HCT116 (cell line): ENCODE results near the gene PGD. TPM values are rescaled to one million over a fixed set of nuclear protein-coding genes. Genes with fewer than 3 reads are reported as not detected.

Experiments
- ATAC-seq: fragments of 200-7000 bp; cut with Tn5 transposase; 2 replicates; pipeline ENCODE4 v1.9.1; 2020; ENCODE audit warnings: mild to moderate bottlenecking, moderate library complexity
- BruUV-seq: library from RNA; stranded (reverse); fragments of 400-500 nt; replicated peaks from 2 replicates; lab custom pipeline; 2021; lab: Mats Ljungman, UMichigan
- CTCF ChIA-PET: fragments of 300-600 bp; sonication (Branson Sonifier 250); formaldehyde crosslinking; loops from one replicate; lab custom pipeline; 2021; ENCODE audit warnings: antibody characterized with exemption; lab: Charles Lee
- POLR2A ChIA-PET: fragments of 300-600, 350-600 bp; sonication (Branson Sonifier 250); formaldehyde crosslinking; loops from one replicate; lab custom pipeline; 2021; ENCODE audit warnings: antibody characterized with exemption; lab: Charles Lee
- RAD21 ChIA-PET, 2 experiments: fragments of 300-600 bp; sonication (Branson Sonifier 250); formaldehyde crosslinking; loops; one replicate each; lab custom pipeline; 2023; ENCODE audit warnings: low total read pairs in 2 of 2; ENCODE audit not compliant: uncharacterized antibody in 2 of 2, unreplicated experiment in 2 of 2, low non-redundant PET in 1 of 2; lab: Charles Lee
- DNase-seq: peaks from one replicate; pipeline ENCODE4 v3.0.0-alpha.2; 2010; ENCODE audit warnings: low read depth, low spot score
- H2AFZ ChIP-seq: fragments of 200-600 bp; shearing (Covaris generic), sonication (generic); 2 replicates; pipeline ENCODE4 v1.6.1; 2017; ENCODE audit warnings: low read depth, mixed run types, mixed read lengths, antibody characterized with exemption, low read length; ENCODE audit not compliant: poor library complexity, severe bottlenecking
- H3K27ac ChIP-seq: 2 replicates; pipeline ENCODE4 v1.5.1; 2012; ENCODE audit warnings: low read depth, low read length
- H3K27me3 ChIP-seq: fragments of 200-600 bp; sonication (generic); 2 replicates; pipeline ENCODE4 v1.6.1; 2016; ENCODE audit warnings: mixed run types, low read length, mixed read lengths; ENCODE audit not compliant: insufficient read depth
- H3K36me3 ChIP-seq, 2 experiments: fragments of 200-500 bp in 1 of 2; fragments of 200-600 bp in 1 of 2; sonication (Bioruptor generic) in 1 of 2; sonication (generic) in 1 of 2; 2 replicates each; pipeline versions ENCODE4 v1.5.1 to v1.6.1; 2014 to 2016; ENCODE audit warnings: low read length in 2 of 2, inconsistent platforms in 1 of 2, mixed read lengths in 1 of 2, mixed run types in 1 of 2; ENCODE audit not compliant: insufficient read depth in 2 of 2, control insufficient read depth in 1 of 2
- H3K4me1 ChIP-seq, 2 experiments: fragments of 200-600 bp in 1 of 2; sonication (generic) in 1 of 2; 2 replicates each; pipeline versions ENCODE4 v1.5.1 to v1.6.1; 2012 to 2017; ENCODE audit warnings: low read length in 2 of 2, inconsistent platforms in 1 of 2, mild to moderate bottlenecking in 1 of 2, mixed read lengths in 1 of 2, mixed run types in 1 of 2, moderate library complexity in 1 of 2; ENCODE audit not compliant: insufficient read depth in 2 of 2, control insufficient read depth in 1 of 2
- H3K4me2 ChIP-seq: fragments of 200-600 bp; sonication (generic); 2 replicates; pipeline ENCODE4 v1.6.1; 2017; ENCODE audit warnings: mixed run types, low read length, mixed read lengths
- H3K4me3 ChIP-seq, 2 experiments: fragments of 200-600 bp in 1 of 2; sonication (generic) in 1 of 2; replicated peaks in 1 of 2; 2 replicates each; pipeline ENCODE4 v1.5.1; 2011 to 2016; ENCODE audit warnings: low read length in 2 of 2, control low read depth in 1 of 2, low read depth in 1 of 2, mild to moderate bottlenecking in 1 of 2, mixed read lengths in 1 of 2, mixed run types in 1 of 2
- H3K79me2 ChIP-seq: fragments of 200-600 bp; sonication (generic); 2 replicates; pipeline ENCODE4 v1.6.1; 2017; ENCODE audit warnings: mild to moderate bottlenecking, mixed run types, low read length, moderate library complexity, mixed read lengths; ENCODE audit not compliant: insufficient read depth
- H3K9ac ChIP-seq: fragments of 200-600 bp; sonication (generic); 2 replicates; pipeline ENCODE4 v1.6.1; 2016; ENCODE audit warnings: low read length, mixed read lengths
- H3K9me2 ChIP-seq: fragments of 200-600 bp; sonication (generic), shearing (Covaris generic); 2 replicates; pipeline ENCODE4 v1.6.1; 2017; ENCODE audit warnings: mixed run types, mild to moderate bottlenecking, moderate library complexity; ENCODE audit not compliant: insufficient read depth
- H3K9me3 ChIP-seq, 2 experiments: fragments of 200-500 bp in 1 of 2; fragments of 200-600 bp in 1 of 2; sonication (Bioruptor generic) in 1 of 2; sonication (generic) in 1 of 2; 2 replicates each; pipeline ENCODE4 v1.6.1; 2014 to 2017; ENCODE audit warnings: low read length in 2 of 2, mixed read lengths in 2 of 2, inconsistent platforms in 1 of 2, low read depth in 1 of 2, mild to moderate bottlenecking in 1 of 2, mixed run types in 1 of 2, moderate library complexity in 1 of 2; ENCODE audit not compliant: control insufficient read depth in 1 of 2, insufficient read depth in 1 of 2
- H4K20me1 ChIP-seq: fragments of 200-600 bp; sonication (generic), shearing (Covaris generic); 2 replicates; pipeline ENCODE4 v1.6.1; 2017; ENCODE audit warnings: mixed run types, mild to moderate bottlenecking, moderate library complexity; ENCODE audit not compliant: insufficient read depth
- CBX3 ChIP-seq: IDR thresholded peaks from 2 replicates; pipeline ENCODE4 v1.6.1; 2012; ENCODE audit warnings: low read depth
- EZH2phosphoT487 ChIP-seq: fragments of 200-600 bp; IDR thresholded peaks from 2 replicates; pipeline ENCODE4 v1.6.1; 2018; ENCODE audit warnings: antibody characterized with exemption, borderline replicate concordance
- POLR2A ChIP-seq: IDR thresholded peaks from 2 replicates; pipeline ENCODE4 v1.7.0; 2011; ENCODE audit warnings: borderline replicate concordance; ENCODE audit not compliant: insufficient read depth, insufficient read length; ENCODE audit errors: extremely low read depth
- SP1 ChIP-seq: IDR thresholded peaks from 2 replicates; pipeline ENCODE4 v1.6.1; 2012; ENCODE audit warnings: low read depth
- YY1 ChIP-seq: IDR thresholded peaks from 2 replicates; pipeline ENCODE4 v1.6.1; 2011; ENCODE audit warnings: low read length, low read depth, moderate library complexity, mild to moderate bottlenecking; ENCODE audit not compliant: insufficient replicate concordance; ENCODE audit errors: extremely low read depth
- intact Hi-C: fragments of 100-400 bp; cut with micrococcal nuclease; formaldehyde crosslinking; loops from 2 replicates; pipeline ENCODE4 v1.10.0; 2022
- total RNA-seq: library from RNA; stranded (reverse); gene quantifications from one replicate; pipeline ENCODE4 v1.2.1, GENCODE V29; 2021; ENCODE audit not compliant: unreplicated experiment

Gene PGD
- total RNA-seq, 1 experiment from 2014 or later = 144 TPM

GRCh38 chr1:10389271-10389973, 9.4 kb upstream of the PGD start:
- POLR2A ChIA-PET = no interaction called here
- CTCF ChIA-PET = interaction anchor here (1.0 kb wide), 1 partner anchor 40 kb away, joined by 3 read pairs; the partner anchor contains the start of gene CENPS
- DNase-seq (no peak), ATAC-seq (no peak)
- H3K4me3 ChIP-seq = no peak overlapping the region
- no peak overlapping the region for H2AFZ ChIP-seq
- H3K4me2 ChIP-seq = no peak overlapping the region
- peaks cover 5 to 9% of the 10 kb centered on the region in 2 experiments; a peak in 3 of 4 replicates for H3K4me1 ChIP-seq
- intact Hi-C loops = no loop called here
- H3K9me3 ChIP-seq = no peaks in the 10 kb centered on the region; a peak in 1 of 4 replicates
- H4K20me1 ChIP-seq = no peaks in the 10 kb centered on the region
- no peak overlapping the region for H3K27ac ChIP-seq
- no peaks in the 10 kb centered on the region for H3K27me3 ChIP-seq
- no peaks in the 10 kb centered on the region for H3K9me2 ChIP-seq
- TF ChIP-seq YY1 (no peak), POLR2A (no peak)
- no peaks in the 10 kb centered on the region for H3K79me2 ChIP-seq
- H3K36me3 ChIP-seq = no peaks in the 10 kb centered on the region; a peak in 1 of 4 replicates
- RAD21 ChIA-PET = no interaction called here
- H3K9ac ChIP-seq = no peak overlapping the region
- BruUV-seq = no TSS peak

GRCh38 chr1:10396870-10397269, 2.0 kb upstream of the PGD start:
- H3K4me3 ChIP-seq = no peak overlapping the region
- CTCF ChIA-PET = no interaction called here
- BruUV-seq = no TSS peak
- intact Hi-C loops = no loop called here
- H4K20me1 ChIP-seq = no peaks in the 10 kb centered on the region
- H3K36me3 ChIP-seq = peaks cover 0 to 4% of the 10 kb centered on the region in 2 experiments; a peak in 1 of 4 replicates
- no peak overlapping the region for H2AFZ ChIP-seq
- TF ChIP-seq SP1 = no peak
- no peak for TF ChIP-seq EZH2phosphoT487
- no peak for TF ChIP-seq CBX3
- RAD21 ChIA-PET = no interaction called here
- no peaks in the 10 kb centered on the region for H3K9me2 ChIP-seq
- POLR2A ChIA-PET = no interaction called here
- H3K4me2 ChIP-seq = no peak overlapping the region
- ATAC-seq (no peak), DNase-seq (no peak)
- no peaks in the 10 kb centered on the region for H3K27me3 ChIP-seq
- peaks cover 6 to 23% of the 10 kb centered on the region in 2 experiments; a peak in 3 of 4 replicates for H3K4me1 ChIP-seq
- H3K9ac ChIP-seq = no peak overlapping the region
- no peak overlapping the region for H3K27ac ChIP-seq
- no peaks in the 10 kb centered on the region; a peak in 1 of 4 replicates for H3K9me3 ChIP-seq
- peaks cover 23% of the 10 kb centered on the region for H3K79me2 ChIP-seq
